K562 (cell line): ENCODE results near the gene ZNF319. TPM values are rescaled to one million over a fixed set of nuclear protein-coding genes. Genes with fewer than 3 reads are reported as not detected.

ENCODE experiments used
- CTBP1 ChIP-seq: fragments of 450-650 bp; IDR thresholded peaks from 2 replicates; pipeline ENCODE4 v1.6.1; 2016; ENCODE audit warnings: borderline replicate concordance
- EP400 ChIP-seq: fragments of 450-650 bp; IDR thresholded peaks from 2 replicates; pipeline ENCODE4 v1.6.1; 2017; ENCODE audit warnings: antibody characterized with exemption, mild to moderate bottlenecking, moderate library complexity
- ERF ChIP-seq: fragments of 450-650 bp; formaldehyde crosslinking; IDR thresholded peaks from 2 replicates; pipeline ENCODE4 v1.4.0; 2020; ENCODE audit warnings: mild to moderate bottlenecking, mixed read lengths
- GATA2 ChIP-seq: sonication (generic); formaldehyde crosslinking; IDR thresholded peaks from 2 replicates; pipeline ENCODE4 v1.4.0; 2020; ENCODE audit warnings: mild to moderate bottlenecking, missing genetic modification reagents
- HDAC1 ChIP-seq, 2 experiments: fragments of 450-650 bp; IDR thresholded peaks; 2 replicates each; pipeline ENCODE4 v1.6.1; 2016 to 2017; ENCODE audit warnings: inconsistent platforms in 1 of 2, mild to moderate bottlenecking in 1 of 2, moderate library complexity in 1 of 2
- HMG20A ChIP-seq: fragments of 450-650 bp; formaldehyde crosslinking; conservative IDR thresholded peaks from 2 replicates; pipeline ENCODE4 v1.4.0; 2020; ENCODE audit warnings: mild to moderate bottlenecking, mixed read lengths
- HSF4 ChIP-seq: fragments of 250-450 bp; sonication (Bioruptor Pico); IDR thresholded peaks from 2 replicates; pipeline ENCODE4 v2.1.2; 2022; ENCODE audit warnings: mild to moderate bottlenecking, moderate library complexity, borderline replicate concordance
- NCOR1 ChIP-seq: fragments of 450-650 bp; IDR thresholded peaks from 2 replicates; pipeline ENCODE4 v1.6.1; 2016; ENCODE audit warnings: mild to moderate bottlenecking, moderate library complexity
- PHF21A ChIP-seq: fragments of 450-650 bp; IDR thresholded peaks from 2 replicates; pipeline ENCODE4 v1.6.1; 2017; ENCODE audit warnings: low read depth, borderline replicate concordance
- PML ChIP-seq: IDR thresholded peaks from 2 replicates; pipeline ENCODE4 v1.6.1; 2012; ENCODE audit warnings: low read length, inconsistent platforms
- RCOR1 ChIP-seq, 2 experiments: IDR thresholded peaks; 2 replicates each; pipeline ENCODE4 v1.6.1; 2012; ENCODE audit warnings: low read depth in 2 of 2, low read length in 2 of 2, borderline replicate concordance in 1 of 2, improper control_type of control experiment in 1 of 2
- SMAD1 ChIP-seq: fragments of 150-350 bp; IDR thresholded peaks from 2 replicates; pipeline ENCODE4 v1.6.1; 2014; ENCODE audit warnings: low read length, low read depth; ENCODE audit not compliant: partially characterized antibody
- SMAD2 ChIP-seq: fragments of 150-350 bp; IDR thresholded peaks from 2 replicates; pipeline ENCODE4 v1.6.1; 2014; ENCODE audit warnings: low read depth, mild to moderate bottlenecking, low read length
- TAL1 ChIP-seq: fragments of 450-650 bp; IDR thresholded peaks from 2 replicates; pipeline ENCODE4 v1.6.1; 2016; ENCODE audit warnings: mild to moderate bottlenecking
- XRCC5 ChIP-seq: fragments of 200-400 bp; formaldehyde crosslinking; IDR thresholded peaks from 2 replicates; pipeline ENCODE4 v1.6.1; 2017; ENCODE audit warnings: low read depth, mild to moderate bottlenecking, low read length
- ZKSCAN1 ChIP-seq: fragments of 150-350 bp; IDR thresholded peaks from 2 replicates; pipeline ENCODE4 v1.6.1; 2016; ENCODE audit warnings: low read depth, low read length
- ZNF133 ChIP-seq: fragments of 250-450 bp; sonication (Bioruptor Pico); IDR thresholded peaks from 2 replicates; pipeline ENCODE4 v1.4.0; 2020; ENCODE audit warnings: mild to moderate bottlenecking
- polyA plus RNA-seq, 8 experiments: library from polyadenylated mRNA; depleted of rRNA in 4 of 8; stranded (reverse) in 5 of 8; unstranded in 3 of 8; fragments of >200 nt; fragmentation: Nextera tagmentation in 2 of 8; fragmentation: Illumina TruSeq in 1 of 8; extraction: Ambion mirVana in 2 of 8; extraction: Trizol in 1 of 8; gene quantifications; 2 replicates each; pipeline versions ENCODE4 v1.2.1 to v1.2.3, GENCODE V29; 2011 to 2014; ENCODE audit warnings: inconsistent platforms in 1 of 8, missing spikeins in 1 of 8
- total RNA-seq, 7 experiments: library from RNA; depleted of rRNA in 6 of 7; stranded (reverse); fragments of >200 nt in 6 of 7; fragmentation: Illumina TruSeq in 2 of 7; extraction: Trizol in 2 of 7; gene quantifications; 2 replicates each; pipeline versions ENCODE4 v1.2.1 to v1.2.3, GENCODE V29; 2011 to 2021; ENCODE audit warnings: low replicate concordance in 1 of 7
- TF ChIP-seq, protein P1 (sequence below), 2 experiments: IDR thresholded peaks in 1 of 2; conservative IDR thresholded peaks in 1 of 2; 2 replicates each; pipeline ENCODE4 v1.6.1; 2016; ENCODE audit warnings: low read depth in 2 of 2, mild to moderate bottlenecking in 1 of 2, missing compliant biosample characterization in 1 of 2, missing genetic modification characterization in 1 of 2, moderate library complexity in 1 of 2
- TF ChIP-seq, protein P2 (sequence below), 2 experiments: IDR thresholded peaks; 2 replicates each; pipeline ENCODE4 v1.6.1; 2011; ENCODE audit warnings: borderline replicate concordance in 1 of 2, control low read depth in 1 of 2, low read depth in 1 of 2, low read length in 1 of 2, mild to moderate bottlenecking in 1 of 2, mixed read lengths in 1 of 2, moderate library complexity in 1 of 2; ENCODE audit not compliant: insufficient read depth in 1 of 2, insufficient read length in 1 of 2, poor library complexity in 1 of 2, severe bottlenecking in 1 of 2; ENCODE audit errors: extremely low read depth in 1 of 2
- TF ChIP-seq, protein P3 (sequence below): IDR thresholded peaks from 2 replicates; pipeline ENCODE4 v1.6.1; 2012; ENCODE audit warnings: low read depth, low read length, improper control_type of control experiment, borderline replicate concordance
- TF ChIP-seq, protein P4 (sequence below): fragments of 450-650 bp; formaldehyde crosslinking; IDR thresholded peaks from 2 replicates; pipeline ENCODE4 v1.4.0; 2020; ENCODE audit warnings: mild to moderate bottlenecking, moderate library complexity

ZNF319 gene
- total and polyA plus RNA-seq, 9 of the 15 experiments (the other 6 are each of a cell fraction or from before 2014, with no cell fraction given): 0.20 to 5.7 (median 1.4) TPM

DNA sequence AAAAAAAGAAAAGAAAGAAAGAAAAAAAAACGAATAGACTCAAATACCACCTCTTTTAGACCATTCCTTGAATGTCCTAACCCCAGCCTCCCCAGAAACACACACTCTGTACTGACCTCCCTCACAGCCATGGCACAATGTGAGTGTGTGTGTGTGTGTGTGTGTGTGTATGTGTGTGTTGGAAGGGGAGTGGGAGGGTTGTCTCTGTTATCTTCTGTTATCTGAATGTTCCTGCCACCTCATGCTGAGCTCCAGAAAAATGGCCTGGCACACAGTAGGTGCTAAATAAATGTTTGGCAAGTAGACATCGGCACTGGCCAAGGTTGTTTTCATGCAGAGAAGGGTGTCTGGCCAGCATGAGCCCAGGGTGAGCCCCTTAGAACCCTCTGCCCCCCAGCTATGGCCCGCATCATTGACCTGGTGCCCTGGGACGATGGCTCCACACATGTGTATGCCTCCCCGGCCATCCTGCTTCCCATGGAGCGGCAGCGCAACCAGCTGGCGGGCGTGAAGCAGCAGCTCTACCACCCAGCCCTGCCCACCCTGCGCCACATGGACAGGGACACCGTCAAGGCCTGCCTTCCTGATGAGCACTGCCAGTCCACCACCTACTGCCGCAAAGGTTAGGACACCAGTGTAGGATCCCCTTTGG lies 22.9 kb downstream of the ZNF319 start (continued):
- TF ChIP-seq, protein P1, sequence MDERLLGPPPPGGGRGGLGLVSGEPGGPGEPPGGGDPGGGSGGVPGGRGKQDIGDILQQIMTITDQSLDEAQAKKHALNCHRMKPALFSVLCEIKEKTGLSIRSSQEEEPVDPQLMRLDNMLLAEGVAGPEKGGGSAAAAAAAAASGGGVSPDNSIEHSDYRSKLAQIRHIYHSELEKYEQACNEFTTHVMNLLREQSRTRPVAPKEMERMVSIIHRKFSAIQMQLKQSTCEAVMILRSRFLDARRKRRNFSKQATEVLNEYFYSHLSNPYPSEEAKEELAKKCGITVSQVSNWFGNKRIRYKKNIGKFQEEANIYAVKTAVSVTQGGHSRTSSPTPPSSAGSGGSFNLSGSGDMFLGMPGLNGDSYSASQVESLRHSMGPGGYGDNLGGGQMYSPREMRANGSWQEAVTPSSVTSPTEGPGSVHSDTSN (CRISPR knock-in tag; IDR thresholded peaks at IDR 0.05; ENCODE audit: low read depth): no peak
- TF ChIP-seq, protein P1 (tag; conservative IDR thresholded peaks at IDR 0.05; ENCODE audit: low read depth): 0 out of 2 replicates have a peak, but pooled peaks have one; percentile 10
- TF ChIP-seq, protein P2, sequence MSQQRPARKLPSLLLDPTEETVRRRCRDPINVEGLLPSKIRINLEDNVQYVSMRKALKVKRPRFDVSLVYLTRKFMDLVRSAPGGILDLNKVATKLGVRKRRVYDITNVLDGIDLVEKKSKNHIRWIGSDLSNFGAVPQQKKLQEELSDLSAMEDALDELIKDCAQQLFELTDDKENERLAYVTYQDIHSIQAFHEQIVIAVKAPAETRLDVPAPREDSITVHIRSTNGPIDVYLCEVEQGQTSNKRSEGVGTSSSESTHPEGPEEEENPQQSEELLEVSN (IDR thresholded peaks at IDR 0.05; ENCODE audit: borderline replicate concordance in 1 of 2, extremely low read depth in 1 of 2, insufficient read depth in 1 of 2, insufficient read length in 1 of 2, low read depth in 1 of 2, low read length in 1 of 2, poor library complexity in 1 of 2, severe bottlenecking in 1 of 2): no peak
- peak; percentile 50; the same call in 1 of the 2 replicates for TF ChIP-seq TAL1
- TF ChIP-seq HDAC1 (IDR thresholded peaks at IDR 0.05): peak in 1 of 2 experiments; percentile 52; a peak in 1 of 4 replicates
- no peak for TF ChIP-seq SMAD2
- TF ChIP-seq, protein P3, sequence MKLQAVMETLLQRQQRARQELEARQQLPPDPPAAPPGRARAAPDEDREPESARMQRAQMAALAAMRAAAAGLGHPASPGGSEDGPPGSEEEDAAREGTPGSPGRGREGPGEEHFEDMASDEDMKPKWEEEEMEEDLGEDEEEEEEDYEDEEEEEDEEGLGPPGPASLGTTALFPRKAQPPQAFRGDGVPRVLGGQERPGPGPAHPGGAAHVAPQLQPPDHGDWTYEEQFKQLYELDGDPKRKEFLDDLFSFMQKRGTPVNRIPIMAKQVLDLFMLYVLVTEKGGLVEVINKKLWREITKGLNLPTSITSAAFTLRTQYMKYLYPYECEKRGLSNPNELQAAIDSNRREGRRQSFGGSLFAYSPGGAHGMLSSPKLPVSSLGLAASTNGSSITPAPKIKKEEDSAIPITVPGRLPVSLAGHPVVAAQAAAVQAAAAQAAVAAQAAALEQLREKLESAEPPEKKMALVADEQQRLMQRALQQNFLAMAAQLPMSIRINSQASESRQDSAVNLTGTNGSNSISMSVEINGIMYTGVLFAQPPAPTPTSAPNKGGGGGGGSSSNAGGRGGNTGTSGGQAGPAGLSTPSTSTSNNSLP: 0 out of 2 replicates have a peak, but pooled peaks have one; percentile 14
- TF ChIP-seq, protein P4, sequence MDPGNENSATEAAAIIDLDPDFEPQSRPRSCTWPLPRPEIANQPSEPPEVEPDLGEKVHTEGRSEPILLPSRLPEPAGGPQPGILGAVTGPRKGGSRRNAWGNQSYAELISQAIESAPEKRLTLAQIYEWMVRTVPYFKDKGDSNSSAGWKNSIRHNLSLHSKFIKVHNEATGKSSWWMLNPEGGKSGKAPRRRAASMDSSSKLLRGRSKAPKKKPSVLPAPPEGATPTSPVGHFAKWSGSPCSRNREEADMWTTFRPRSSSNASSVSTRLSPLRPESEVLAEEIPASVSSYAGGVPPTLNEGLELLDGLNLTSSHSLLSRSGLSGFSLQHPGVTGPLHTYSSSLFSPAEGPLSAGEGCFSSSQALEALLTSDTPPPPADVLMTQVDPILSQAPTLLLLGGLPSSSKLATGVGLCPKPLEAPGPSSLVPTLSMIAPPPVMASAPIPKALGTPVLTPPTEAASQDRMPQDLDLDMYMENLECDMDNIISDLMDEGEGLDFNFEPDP (CRISPR knock-in tag): no peak
- no peak for TF ChIP-seq HSF4
- peak; percentile 31; the same call in 1 of the 2 replicates for TF ChIP-seq CTBP1
- 0 out of 2 replicates have a peak, but pooled peaks have one; percentile 33 for TF ChIP-seq GATA2 (CRISPR knock-in tag)
- TF ChIP-seq RCOR1 (IDR thresholded peaks at IDR 0.05; ENCODE audit: borderline replicate concordance in 1 of 2, low read depth in 2 of 2, low read length in 2 of 2): peak in 1 of 2 experiments; percentile 44; a peak in 2 of 4 replicates
- no peak for TF ChIP-seq PHF21A
- TF ChIP-seq ERF (CRISPR knock-in tag): no peak
- TF ChIP-seq ZNF133 (CRISPR knock-in tag): no peak
- TF ChIP-seq HMG20A (CRISPR knock-in tag): no peak
- no peak for TF ChIP-seq PML
- no peak for TF ChIP-seq XRCC5
- peak; percentile 35; the same call in 1 of the 2 replicates for TF ChIP-seq EP400
- peak; percentile 55 for TF ChIP-seq NCOR1
- TF ChIP-seq SMAD1: no peak
- peak; percentile 97 for TF ChIP-seq ZKSCAN1
